Ascending aorta (tissue), 2 donors: ENCODE results near the gene CYP2C8. TPM values are rescaled to one million over a fixed set of nuclear protein-coding genes. Genes with fewer than 3 reads are reported as not detected.
"Not testable (repeated sequence)": the region's sequence is repeated elsewhere in the genome, so short reads cannot be mapped to it uniquely, and the experiment has no call there.

Experiments
- DNase-seq, 2 donors: peaks; one replicate each; pipeline ENCODE4 v3.0.0-alpha.2; 2019; ENCODE audit warnings: low spot score in 2 of 2
- H3K27ac ChIP-seq, 2 donors: fragments of 200-600 bp; sonication (generic); one replicate each; pipeline ENCODE4 v1.5.1; 2016 to 2017; ENCODE audit warnings: mild to moderate bottlenecking in 1 of 2
- H3K27me3 ChIP-seq: fragments of 200-600 bp; sonication (generic); one replicate; pipeline ENCODE4 v1.5.1; 2017
- H3K36me3 ChIP-seq, 2 donors: fragments of 200-600 bp; sonication (generic); one replicate each; pipeline ENCODE4 v1.5.1; 2016
- H3K4me1 ChIP-seq, 2 donors: fragments of 200-600 bp; sonication (generic); one replicate each; pipeline ENCODE4 v1.5.1; 2016 to 2017; ENCODE audit warnings: mild to moderate bottlenecking in 1 of 2
- H3K4me3 ChIP-seq, 2 donors: fragments of 200-600 bp; sonication (generic); one replicate each; pipeline ENCODE4 v1.5.1; 2016 to 2017; ENCODE audit warnings: mild to moderate bottlenecking in 1 of 2
- H3K9me3 ChIP-seq, 2 donors: fragments of 200-600 bp; sonication (generic); one replicate each; pipeline ENCODE4 v1.5.1; 2016
- CTCF ChIP-seq, 3 experiments: fragments of 200-600 bp in 2 of 3; fragments of 450-650 bp in 1 of 3; sonication (generic) in 2 of 3; IDR thresholded peaks; one replicate each; pipeline ENCODE4 v1.5.1; 2016 to 2019; ENCODE audit warnings: antibody characterized with exemption in 3 of 3, mild to moderate bottlenecking in 1 of 3, moderate library complexity in 1 of 3
- intact Hi-C: fragments of 100-400 bp; cut with DNase I; formaldehyde crosslinking; loops from one replicate; pipeline ENCODE4 v1.15.1; 2023
- total RNA-seq: library from RNA; depleted of rRNA; stranded (reverse); fragments of >200 nt; gene quantifications from one replicate; pipeline ENCODE4 v1.1.0, GENCODE V29; 2016

Gene CYP2C8
- total RNA-seq = not detected

- Histone ChIP-seq H3K27ac (no peak within 1 kb of the TSS), H3K4me1 (no peaks in the 10 kb centered on the region), H3K27me3 (no peaks in the 10 kb centered on the region), H3K9me3 (no peaks in the 10 kb centered on the region), H3K4me3 (no peak within 1 kb of the TSS), H3K36me3 (no peaks in the 10 kb centered on the region)
- intact Hi-C loops = no loop called here
- TF ChIP-seq CTCF (IDR thresholded peaks at IDR 0.05) = no peak
- DNase-seq = no peak
Measured at GRCh38 chr10:95069286-95069685, at the start of gene CYP2C8. Gene CYP2C8 (minus strand): TSS chr10:95069497. CDS start chr10:95069402, 95 bp downstream.

DNA sequence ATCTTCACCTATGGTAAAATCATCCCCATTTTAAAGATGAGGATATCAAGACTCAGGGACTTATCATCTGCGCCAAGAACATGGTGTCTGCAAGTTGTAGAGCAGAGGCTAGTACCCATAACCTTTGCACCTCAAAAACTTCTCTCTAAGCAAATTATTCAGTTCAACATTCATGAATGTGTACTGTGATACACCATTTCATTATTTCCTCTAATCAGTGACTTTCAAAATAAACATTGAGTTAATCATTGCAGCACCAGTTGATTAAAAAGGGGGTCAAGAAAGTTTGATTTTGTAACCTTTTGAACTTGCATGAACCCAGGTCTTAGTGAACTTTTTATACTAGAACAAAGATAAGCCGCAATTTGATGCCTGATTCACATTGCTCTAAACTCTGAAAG, 47.6 kb upstream of the CYP2C8 start:
- intact Hi-C loops = loop anchor here (10.0 kb wide), 1 partner anchor 1038 kb away; no protein-coding TSS in a partner anchor
- DNase-seq = no peak

GRCh38 chr10:95110823-95111222, 41.5 kb upstream of the CYP2C8 start:
- not testable (repeated sequence) for H3K4me1 ChIP-seq, H3K27me3 ChIP-seq, H3K27ac ChIP-seq, H3K9me3 ChIP-seq, DNase-seq, H3K36me3 ChIP-seq, H3K4me3 ChIP-seq
- intact Hi-C loops = loop anchor here (10.0 kb wide), 1 partner anchor 1044 kb away; no protein-coding TSS in a partner anchor

More for the DNA sequence above, 47.6 kb upstream of the CYP2C8 start:
- Histone ChIP-seq H3K36me3 (no peaks in the 10 kb centered on the region), H3K9me3 (peaks cover 0 to 31% of the 10 kb centered on the region in 2 donors), H3K27me3 (no peaks in the 10 kb centered on the region), H3K4me1 (no peaks in the 10 kb centered on the region), H3K4me3 (no peak overlapping the region), H3K27ac (no peak overlapping the region)
- no peak for TF ChIP-seq CTCF (IDR thresholded peaks at IDR 0.05)

- no peak for TF ChIP-seq CTCF (IDR thresholded peaks at IDR 0.05)
- Histone ChIP-seq H3K9me3 (no peaks in the 10 kb centered on the region), H3K36me3 (no peaks in the 10 kb centered on the region), H3K27ac (no peak overlapping the region), H3K27me3 (no peaks in the 10 kb centered on the region), H3K4me3 (no peak overlapping the region), H3K4me1 (no peaks in the 10 kb centered on the region)
- intact Hi-C loops = no loop called here
- no peak for DNase-seq
Measured at GRCh38 chr10:95097805-95098204, 28.5 kb upstream of the CYP2C8 start.

- Histone ChIP-seq H3K4me3 (no peak overlapping the region), H3K4me1 (no peaks in the 10 kb centered on the region), H3K36me3 (no peaks in the 10 kb centered on the region), H3K27ac (no peak overlapping the region), H3K27me3 (no peaks in the 10 kb centered on the region), H3K9me3 (no peaks in the 10 kb centered on the region)
- no peak for DNase-seq
- no peak for TF ChIP-seq CTCF (IDR thresholded peaks at IDR 0.05)
- intact Hi-C loops = no loop called here
Measured at GRCh38 chr10:95096143-95096542, 26.8 kb upstream of the CYP2C8 start.

GRCh38 chr10:95079626-95080025, 10.3 kb upstream of the CYP2C8 start:
- H3K4me3 ChIP-seq, intact Hi-C loops, H3K4me1 ChIP-seq, DNase-seq, H3K27me3 ChIP-seq, H3K36me3 ChIP-seq, H3K9me3 ChIP-seq, H3K27ac ChIP-seq: not testable (repeated sequence)

GRCh38 chr10:95077556-95077955, 8.3 kb upstream of the CYP2C8 start:
- DNase-seq = no peak
- intact Hi-C loops = no loop called here
- H3K9me3 ChIP-seq = no peaks in the 10 kb centered on the region
- H3K36me3 ChIP-seq = no peaks in the 10 kb centered on the region
- no peak overlapping the region for H3K4me3 ChIP-seq
- no peak for TF ChIP-seq CTCF (IDR thresholded peaks at IDR 0.05)
- H3K27ac ChIP-seq = no peak overlapping the region
- H3K27me3 ChIP-seq = no peaks in the 10 kb centered on the region
- no peaks in the 10 kb centered on the region for H3K4me1 ChIP-seq
